GM20000 (cell line): ENCODE results near the gene CRADD.

ENCODE experiments used
- DNase-seq: peaks from one replicate; pipeline ENCODE4 v3.0.0; 2012; ENCODE audit warnings: low spot score
- CTCF ChIP-seq: IDR thresholded peaks from 2 replicates; pipeline ENCODE4 v1.5.1; 2012; ENCODE audit warnings: mild to moderate bottlenecking, control low read depth; ENCODE audit errors: extremely low read depth, missing control alignments

CRADD gene

GRCh38 chr12:93825931-93826555 is 148.9 kb downstream of the CRADD start:
- TF ChIP-seq CTCF = no peak
- DNase-seq = no peak

GRCh38 chr12:93827179-93827578 is 150.0 kb downstream of the CRADD start:
- no peak for DNase-seq
- TF ChIP-seq CTCF = no peak

DNA sequence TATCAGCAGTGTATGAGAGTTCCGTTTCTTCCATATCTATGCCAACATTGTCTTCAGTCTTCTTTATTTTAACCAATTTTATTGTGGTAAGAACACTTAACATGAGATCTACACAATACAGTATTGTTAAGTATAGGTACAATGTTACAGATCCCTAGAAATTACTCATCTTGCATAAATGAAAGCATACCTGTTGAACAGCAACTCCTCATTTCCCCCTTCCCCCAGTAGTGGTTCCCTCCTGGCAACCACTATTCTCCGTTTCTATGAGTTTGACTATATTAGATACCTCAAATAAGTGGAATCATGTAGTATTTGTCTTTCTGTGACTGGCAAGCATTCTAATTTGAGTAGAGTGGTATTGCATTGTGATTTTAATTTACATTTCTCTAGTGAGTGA is 150.5 kb downstream of the CRADD start:
- DNase-seq = no peak
- no peak for TF ChIP-seq CTCF

DNA sequence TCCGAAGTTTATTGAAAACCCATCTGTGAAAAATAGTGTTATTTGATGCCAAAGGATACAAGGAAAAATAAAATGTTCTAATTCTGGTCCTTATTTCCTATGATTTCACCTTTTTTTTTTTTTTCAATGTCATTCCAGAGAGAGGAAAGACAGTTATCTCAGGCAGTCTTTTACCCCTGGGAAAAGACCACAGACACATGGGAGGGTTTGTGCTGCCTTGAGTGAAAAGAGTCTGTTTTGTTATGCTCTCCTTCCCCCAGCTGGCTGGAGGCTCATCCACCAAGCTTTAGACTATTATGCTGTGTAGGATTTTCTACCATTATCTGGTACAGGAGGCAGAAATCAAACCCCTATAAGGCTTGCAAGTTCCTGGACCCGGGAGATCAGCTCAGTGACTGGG is 151.8 kb downstream of the CRADD start:
- no peak for DNase-seq
- no peak for TF ChIP-seq CTCF

DNA sequence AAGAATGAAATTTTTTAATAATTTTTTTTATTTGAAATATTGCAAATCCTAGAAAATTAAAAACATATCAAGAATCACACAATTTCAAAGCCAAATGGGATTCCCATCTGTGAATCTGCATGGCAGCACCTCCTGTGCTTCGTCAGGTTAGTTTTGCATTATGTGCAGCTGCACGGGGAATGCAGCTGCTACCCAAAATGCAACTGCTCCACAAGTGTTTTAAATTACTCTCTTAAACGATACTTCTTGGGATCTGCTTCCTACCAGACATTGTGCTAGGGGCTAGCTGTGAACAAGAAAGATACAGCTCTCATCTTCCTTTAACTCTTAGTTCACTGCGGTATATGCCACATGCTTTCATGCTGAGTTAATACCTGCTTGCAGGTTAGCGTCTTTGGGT is 154.2 kb downstream of the CRADD start:
- no peak for TF ChIP-seq CTCF

GRCh38 chr12:93832131-93832530 is 155.0 kb downstream of the CRADD start:
- TF ChIP-seq CTCF = no peak
- DNase-seq = no peak

More for the DNA sequence above, 154.2 kb downstream of the CRADD start:
- DNase-seq = no peak

GRCh38 chr12:93833946-93834345 is 156.8 kb downstream of the CRADD start:
- no peak for TF ChIP-seq CTCF
- DNase-seq = no peak
